NOMO-1 (cell line): Measurements from ENCODE around the gene INTS3.
"Not testable (repeated sequence)": the region's sequence is repeated elsewhere in the genome, so short reads cannot be mapped to it uniquely, and the experiment has no call there.

Experiments used
- DNase-seq, 2 experiments: peaks; one replicate each; lab custom pipeline; 2025; ENCODE audit not compliant: unreplicated experiment in 2 of 2; lab: John Stamatoyannopoulos, UW

The INTS3 gene

DNA sequence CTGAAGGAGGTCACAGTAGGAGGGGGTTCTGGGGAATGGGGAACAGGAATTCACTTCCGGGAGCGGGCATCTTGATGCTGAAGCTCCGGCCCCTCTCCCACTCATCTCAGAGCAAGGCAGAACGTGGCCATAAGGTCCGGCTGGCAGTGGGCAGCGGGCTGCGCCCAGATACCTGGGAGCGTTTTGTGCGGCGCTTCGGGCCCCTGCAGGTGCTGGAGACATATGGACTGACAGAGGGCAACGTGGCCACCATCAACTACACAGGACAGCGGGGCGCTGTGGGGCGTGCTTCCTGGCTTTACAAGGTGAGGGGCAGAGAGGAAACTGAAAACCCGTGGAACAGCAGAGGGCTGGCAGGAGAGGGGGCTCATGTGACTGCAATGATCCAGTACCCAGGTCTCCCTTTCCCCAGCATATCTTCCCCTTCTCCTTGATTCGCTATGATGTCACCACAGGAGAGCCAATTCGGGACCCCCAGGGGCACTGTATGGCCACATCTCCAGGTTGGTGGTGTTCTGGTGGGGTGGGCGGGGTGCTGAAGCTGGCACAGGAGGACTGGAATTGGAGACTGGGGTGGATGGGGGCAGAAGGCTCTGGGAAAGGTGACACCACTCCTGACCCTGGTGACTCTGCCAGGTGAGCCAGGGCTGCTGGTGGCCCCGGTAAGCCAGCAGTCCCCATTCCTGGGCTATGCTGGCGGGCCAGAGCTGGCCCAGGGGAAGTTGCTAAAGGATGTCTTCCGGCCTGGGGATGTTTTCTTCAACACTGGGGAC, 50.4 kb downstream of the INTS3 start:
- no peak for DNase-seq

DNA sequence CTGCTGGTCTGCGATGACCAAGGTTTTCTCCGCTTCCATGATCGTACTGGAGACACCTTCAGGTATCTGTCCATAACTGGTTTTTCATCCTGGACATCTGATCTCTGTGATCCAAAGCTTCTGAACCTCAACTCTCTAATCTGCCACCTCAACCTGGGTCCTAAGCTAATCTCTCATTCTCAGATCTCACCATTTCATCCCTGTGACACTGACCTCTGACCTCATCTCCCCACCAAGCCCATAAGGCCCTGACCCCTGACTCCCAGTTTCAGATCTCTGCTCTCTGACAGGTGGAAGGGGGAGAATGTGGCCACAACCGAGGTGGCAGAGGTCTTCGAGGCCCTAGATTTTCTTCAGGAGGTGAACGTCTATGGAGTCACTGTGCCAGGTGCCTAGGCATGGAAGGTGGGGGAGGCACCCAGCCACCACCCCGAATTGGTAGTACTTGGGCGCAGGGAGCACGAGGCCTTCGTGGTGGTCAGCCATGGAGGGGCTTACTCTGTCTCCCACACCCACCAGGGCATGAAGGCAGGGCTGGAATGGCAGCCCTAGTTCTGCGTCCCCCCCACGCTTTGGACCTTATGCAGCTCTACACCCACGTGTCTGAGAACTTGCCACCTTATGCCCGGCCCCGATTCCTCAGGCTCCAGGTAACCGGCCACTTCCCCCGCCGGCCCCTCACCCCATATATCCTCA, 51.1 kb downstream of the INTS3 start:
- DNase-seq, result no peak

DNA sequence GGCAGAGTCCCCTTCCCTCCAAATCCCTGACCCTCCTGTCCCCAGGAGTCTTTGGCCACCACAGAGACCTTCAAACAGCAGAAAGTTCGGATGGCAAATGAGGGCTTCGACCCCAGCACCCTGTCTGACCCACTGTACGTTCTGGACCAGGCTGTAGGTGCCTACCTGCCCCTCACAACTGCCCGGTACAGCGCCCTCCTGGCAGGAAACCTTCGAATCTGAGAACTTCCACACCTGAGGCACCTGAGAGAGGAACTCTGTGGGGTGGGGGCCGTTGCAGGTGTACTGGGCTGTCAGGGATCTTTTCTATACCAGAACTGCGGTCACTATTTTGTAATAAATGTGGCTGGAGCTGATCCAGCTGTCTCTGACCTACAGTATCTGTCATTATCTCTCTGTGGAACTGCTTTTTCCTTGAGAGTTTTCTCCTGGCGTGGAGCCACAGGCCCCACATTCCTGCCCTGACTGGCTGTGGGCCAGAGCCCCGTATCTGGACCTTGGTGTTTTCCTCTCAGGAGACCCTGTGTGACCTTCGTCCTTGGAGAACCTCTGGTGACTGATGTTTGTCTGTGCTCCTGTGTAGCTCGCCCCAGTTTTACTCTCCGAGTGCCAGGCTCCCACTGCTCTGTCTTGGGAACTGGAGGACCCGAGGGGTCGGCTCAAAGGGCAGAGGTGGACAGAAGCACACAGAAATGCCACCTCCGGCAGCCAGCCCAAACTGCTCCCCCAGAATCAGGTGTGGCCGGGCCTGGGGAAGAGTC, 52.1 kb downstream of the INTS3 start:
- no peak for DNase-seq

DNA sequence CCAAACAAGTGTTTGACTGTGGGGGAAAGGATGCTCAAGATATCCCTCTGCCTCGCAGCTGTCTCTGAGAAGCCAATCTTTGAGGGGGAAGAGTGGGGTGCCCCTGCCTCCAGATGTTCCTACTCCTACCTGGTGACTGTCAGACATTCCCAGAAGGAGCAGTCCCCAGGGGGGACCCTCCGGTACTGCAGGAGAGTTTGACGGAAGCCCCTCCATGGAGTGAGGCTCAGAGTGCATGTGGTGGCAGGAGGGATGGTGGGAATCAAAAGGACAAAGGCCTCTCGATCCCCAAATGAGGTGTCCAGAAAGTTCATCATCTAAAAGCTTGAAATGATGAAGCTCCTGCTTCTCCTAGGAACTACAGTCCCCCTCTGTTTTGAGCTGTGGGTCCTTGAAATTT, 52.7 kb downstream of the INTS3 start:
- no peak for DNase-seq

DNA sequence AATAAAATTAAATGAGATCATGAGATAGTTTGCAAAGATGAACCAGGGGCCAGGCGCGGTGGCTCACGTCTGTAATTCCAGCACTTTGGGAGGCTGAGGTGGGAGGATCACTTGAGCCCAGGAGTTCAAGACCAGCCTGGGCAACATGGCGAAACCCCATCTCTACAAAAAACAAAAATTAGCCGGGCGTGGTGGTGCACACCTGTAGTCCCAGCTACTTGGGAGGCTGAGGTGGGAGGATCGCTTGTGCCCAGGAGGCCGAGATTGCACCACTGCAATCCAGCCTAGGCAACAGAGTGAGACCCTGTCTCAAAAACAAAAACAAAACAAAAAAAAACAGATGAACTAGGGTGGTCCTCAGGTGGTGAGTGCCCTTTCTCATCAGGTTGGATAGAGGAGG, 54.8 kb downstream of the INTS3 start:
- DNase-seq, result not testable (repeated sequence)

DNA sequence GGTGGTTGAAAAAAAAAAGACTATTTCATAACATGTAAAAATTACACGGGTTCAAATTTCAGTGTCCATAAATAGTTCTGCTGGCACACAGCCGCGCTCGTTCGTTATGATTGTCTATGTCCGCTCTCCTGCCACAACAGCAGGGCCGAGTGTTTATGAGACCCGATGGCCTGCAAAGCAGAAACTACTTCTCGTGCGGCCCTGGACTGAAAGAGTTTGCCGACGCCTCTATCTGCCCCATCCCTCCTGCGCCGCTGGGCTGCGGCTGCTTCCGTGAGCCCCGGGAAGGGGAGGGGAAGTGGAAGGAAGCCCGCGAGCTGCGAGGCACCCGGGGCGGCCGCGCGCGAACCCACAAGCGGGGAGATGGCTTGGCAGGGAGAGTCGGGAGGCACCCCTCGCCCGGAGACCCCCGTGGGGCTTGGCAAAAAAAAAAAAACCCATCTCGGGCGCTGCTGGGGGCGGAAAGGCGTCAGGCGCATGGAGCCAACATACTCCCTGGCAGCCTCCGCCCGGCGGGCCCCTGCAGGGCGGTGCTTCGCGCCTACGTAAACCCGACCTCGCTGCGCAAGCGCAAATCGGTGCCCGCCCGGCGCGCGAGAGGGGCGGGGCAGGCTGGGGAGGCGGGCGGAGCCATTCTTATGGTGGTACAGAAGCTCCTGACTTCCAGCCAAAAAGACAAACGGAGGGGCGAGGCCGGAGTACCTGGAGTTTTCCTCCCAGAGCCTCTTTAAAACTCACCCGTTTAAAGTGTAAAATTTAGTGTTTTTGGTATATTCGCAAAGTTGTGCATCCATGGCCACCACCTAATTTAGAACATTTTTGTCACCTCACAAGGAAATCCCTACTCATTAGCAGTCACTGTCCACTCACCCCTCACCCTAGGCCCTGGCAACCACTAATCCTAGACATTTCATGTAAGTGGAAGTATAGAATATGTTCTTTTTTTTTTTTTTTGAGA, 55.7 kb downstream of the INTS3 start:
- DNase-seq, result peak; percentile 86 to 97

DNA sequence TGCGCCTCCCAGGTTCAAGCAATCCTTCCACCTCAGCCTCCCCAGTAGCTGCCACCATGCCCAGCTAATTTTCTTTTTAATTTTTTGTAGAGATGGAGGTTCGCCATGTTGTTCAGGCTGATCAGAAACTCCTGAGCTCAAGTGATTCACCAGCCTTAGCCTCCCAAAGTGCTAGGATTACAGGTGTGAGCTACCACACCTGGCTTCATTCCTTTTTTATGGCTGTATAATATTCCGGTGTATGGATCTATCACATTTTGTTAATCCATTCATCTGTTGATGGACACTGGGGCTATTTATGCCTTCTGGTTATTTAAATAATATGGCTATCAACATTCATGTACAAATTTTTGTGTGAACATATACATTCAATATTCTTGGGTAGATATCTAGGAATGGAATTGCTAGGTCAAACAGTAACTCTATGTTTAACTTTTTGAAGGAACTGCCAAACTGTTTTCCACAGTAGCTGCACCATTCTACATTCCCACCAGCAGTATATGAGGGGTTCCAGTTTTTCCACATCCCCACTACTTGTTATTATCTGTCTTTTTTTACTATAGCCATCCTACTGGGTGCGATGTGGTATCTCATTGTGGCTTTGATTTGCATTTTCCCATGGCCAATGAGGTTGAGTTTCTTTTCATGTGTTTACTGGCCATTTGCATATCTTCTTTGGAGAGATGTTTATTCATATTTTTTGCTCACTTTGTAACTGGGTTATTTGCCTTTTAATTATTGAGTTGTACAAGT, 58.4 kb downstream of the INTS3 start:
- no peak for DNase-seq

DNA sequence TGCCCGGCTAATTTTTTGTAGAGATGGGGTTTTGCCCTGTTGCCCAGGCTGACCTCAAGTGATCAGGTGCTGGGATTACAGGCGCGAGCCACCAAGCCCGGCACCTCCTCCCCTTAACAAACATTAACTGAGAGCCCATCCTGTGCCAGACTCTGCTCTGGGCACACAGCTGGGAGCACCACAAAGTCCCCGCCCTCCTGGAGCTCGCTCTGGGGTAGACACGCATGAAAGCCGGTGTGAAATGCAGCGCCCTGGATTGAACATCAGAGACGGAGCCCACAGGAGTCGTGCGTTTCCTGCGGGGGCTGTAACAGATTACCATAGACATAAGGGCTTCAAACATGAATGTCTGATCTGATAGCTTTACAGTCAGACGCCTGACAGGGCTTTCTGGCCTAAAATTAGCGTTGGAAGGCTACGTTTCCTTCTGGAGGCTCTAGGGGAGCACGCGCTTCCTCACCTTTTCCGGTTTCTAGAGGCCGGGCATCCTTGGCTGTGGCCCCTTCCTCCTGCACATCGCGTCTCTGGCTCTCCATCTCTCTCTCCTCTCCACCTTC, 61.7 kb downstream of the INTS3 start:
- no peak for DNase-seq

DNA sequence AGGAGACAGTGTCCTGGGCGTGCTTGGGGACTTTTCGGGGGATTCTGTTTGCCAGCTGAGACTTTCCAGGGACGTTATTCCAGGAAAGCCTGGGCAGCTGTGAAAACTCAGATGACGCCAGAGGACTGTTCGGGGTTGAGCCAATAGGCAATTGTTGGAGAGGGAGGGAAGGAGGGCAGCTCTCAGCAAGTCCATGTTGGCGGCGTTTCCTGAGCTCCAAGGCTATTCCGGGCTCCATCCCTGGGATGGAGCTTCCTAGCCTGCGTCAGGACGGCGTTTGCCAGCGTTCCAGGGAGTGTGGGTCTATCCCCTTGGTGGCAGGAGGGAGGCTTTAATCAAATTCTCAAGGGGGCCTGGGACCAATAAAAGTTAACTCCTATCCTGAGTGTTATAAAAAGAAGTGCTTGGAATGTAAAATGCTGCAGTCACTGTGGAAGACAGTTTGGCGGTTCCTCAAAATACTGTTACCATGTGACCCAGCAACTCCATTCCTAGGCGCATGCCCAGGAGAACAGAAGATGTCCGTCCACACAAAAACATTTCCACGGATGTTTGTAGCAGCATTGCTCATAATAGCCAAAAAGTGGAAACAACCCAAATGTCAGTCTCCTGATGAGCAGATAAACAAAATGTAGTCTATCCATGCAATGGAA, 62.6 kb downstream of the INTS3 start:
- DNase-seq, result peak; percentile 25 to 54

DNA sequence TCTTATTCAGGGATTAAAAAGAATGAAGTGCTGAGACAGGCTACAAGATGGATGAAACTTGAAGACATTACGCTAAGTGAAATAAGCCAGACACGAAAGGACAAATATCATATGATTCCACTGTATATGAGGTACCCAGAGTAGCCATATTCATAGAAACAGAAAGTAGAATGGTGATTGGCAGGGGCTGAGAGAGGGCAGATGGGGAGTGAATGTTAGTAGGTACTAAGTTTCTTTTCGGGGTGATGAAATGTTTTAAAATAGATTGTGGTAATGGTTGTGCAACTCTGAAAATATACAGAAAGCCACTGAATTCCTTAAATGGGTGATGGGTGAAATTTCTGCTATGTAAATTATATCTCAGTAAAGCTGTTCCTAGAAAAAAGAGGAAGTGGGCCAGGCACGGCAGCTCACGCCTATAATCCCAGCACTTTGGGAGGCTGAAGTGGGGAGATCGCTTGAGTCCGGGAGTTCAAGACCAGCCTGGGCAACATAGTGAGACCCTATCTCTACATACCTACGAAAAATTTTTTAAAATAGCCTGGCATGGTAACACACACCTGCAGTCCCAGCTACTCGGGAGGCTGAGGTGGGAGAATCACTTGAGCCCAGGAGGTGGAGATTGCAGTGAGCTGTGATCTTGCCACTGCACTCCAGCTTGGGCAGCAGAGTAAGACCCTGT, 63.3 kb downstream of the INTS3 start:
- DNase-seq, result peak; percentile 95 to 100

DNA sequence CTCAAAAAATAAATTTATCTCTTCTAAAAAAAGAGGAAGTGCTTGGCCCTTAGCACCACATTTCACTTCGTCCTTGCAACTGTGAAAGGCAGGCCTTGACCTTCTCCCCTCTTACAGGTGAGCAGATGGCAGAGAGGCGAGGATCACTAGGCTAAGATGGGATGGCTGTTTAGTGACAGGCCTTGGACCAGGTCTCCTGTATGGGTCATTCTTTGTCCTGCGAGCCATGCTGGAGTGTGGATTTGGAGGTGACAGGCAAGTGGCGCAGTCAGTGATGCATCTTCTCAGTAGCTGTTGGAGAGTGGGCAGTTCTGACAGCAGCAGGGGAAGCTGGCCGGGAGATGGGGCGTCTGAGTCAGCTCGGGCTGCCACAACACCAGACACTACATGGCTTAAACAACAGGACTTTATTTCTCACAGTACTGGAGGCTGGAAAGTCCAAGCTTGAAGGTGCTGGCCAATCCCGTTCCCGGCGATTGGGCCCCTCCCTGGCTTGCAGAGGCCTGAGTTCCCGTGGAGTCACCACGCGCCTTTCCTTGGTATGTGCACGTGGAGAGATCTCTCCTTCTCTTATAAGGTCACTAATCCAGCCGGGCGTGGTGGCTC, 63.9 kb downstream of the INTS3 start:
- DNase-seq, result peak; percentile 34 to 56

DNA sequence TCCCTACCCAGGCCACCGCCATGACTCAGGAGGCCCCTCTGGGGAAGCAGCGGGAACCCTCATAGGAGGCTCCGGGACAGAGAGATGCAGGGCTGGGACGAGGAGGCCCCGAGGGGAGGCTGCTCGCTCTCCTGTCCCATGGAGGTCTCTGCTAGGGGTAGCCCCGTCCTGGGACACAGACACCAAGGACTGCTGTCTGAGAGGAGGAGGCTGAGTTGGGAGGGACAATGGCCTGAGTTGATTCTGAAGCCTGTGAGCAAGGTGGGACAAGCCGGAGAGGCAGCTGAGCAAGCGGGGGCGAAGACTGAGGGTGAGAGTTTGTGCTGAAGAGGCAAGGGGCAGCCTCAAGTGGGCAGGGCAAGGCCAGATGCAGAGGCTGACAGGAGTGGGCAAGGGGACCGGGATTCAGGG, 64.8 kb downstream of the INTS3 start:
- DNase-seq, result no peak

DNA sequence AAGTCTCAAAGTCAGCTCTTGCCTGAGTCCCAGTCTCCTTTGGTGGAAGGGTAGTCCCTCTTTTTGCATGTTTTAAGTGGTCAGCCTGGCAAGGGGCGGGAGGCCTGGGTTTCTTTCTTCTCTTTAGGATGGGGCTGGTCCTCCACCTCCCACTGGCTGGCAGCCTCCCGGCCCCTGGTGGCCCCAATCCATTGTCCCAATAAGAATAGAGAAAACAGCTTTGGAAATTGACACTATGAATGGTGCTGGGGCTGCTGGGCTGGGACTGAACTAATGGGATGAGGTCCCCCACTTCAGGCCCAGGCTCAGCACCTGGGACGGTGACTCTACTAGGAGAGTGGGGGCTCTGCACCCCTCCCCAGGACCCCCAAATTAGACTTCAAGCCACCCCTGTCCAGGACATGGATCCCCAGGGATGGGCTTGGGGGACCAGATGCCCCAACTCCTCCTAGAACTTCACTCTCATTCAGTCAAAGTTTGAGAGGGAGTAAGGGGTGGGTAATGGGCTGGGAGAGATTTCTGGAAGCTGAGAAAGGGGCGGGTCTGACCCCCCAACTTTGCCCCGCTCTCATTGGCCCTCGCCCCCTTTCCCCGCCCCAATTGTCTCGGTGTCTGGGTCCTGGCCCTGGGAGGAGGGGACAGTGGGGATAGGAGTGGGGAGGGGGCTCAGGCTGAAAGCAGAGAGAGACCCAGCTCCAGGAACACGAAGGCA, 65.6 kb downstream of the INTS3 start:
- DNase-seq, result no peak

DNA sequence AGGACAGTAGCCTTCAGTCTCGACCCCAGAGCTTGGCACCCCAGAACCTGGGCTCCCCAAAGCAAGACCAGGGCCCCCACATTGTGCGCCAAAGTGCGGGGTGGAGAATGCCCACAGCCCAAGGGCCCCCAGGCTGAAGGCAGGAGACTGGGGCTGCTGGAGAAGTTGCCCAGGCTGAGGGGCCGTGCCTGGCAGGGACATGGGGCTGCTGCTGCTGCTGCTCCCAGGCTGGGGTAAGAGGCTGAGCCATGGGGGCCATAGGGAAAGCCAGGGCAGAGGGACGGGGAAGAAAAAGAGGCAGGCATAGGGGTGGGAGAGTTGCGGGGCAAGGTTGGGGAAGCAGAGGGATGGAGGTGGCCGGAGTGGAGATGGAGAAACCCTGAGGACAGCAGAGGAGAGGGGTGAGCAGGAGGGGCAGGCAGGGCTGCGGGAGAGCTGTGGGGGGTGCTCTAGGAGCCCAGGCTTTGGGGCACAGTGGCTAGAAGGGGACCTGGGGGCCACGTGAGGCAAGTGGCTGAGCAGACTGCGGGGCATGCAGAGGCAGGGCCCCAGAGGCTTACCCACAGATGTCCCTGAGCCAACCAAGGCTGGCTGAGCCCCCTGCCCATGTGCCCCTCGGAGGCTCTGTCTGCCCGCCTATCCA, 66.2 kb downstream of the INTS3 start:
- no peak for DNase-seq

DNA sequence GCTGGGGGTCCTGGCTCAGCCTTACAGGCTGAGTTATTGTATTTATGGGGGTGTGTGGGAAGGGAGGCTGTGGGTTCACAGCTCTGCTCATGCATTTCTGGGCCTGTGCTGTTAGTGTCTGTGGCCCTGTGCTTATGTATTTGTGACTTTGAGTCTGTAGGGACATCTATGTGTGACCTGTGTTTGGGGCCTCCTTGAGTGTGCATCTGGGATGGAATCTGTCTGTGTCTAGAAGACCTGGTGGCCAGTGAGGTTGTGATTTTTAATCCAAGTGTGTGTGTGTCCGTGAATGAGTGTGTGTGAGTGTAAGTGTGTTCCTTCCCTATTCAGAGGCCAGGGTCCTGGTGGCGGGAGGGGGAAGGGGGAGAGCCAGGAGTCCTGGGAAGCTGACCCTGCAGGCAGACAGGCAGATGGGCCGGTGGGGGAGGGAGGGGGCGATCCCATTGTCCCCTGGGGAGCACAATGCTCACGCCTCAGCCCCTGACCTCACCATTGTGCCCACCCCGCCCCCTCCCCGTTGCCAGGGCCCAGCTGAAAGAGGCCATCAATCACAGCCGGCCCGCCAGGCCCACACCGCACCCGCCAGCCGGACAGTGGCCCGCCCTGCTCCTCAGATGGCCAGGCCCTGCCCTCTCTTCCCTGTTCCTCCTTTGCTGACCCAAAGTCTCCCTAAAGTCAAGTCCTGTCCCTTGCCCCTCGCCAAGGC, 66.9 kb downstream of the INTS3 start:
- DNase-seq, result no peak

DNA sequence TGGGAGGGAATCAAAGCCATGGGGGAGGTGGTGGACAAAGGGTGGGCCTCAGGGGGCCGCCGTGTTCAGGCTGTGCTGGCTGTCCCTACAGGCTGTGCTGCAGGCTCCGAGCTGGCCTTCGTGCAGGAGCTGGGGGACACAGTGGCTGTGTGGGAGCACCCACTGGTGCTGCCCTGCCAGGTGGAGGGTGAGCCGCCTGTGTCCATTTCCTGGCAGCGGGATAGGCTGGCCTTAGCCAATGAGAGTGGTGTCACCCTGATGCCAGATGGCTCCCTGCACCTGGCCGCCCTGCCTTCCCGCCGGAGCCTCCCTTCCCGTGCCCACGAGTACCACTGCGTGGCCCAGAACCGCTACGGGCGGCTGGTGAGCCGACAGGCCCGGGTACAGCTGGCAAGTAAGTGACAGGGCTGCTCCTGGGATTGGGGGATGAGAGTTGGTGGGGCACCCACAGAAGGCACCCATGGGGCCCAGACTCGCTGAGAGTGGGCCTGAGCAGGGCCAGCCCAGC, 67.5 kb downstream of the INTS3 start:
- no peak for DNase-seq
